Chondrocyte (in vitro differentiated cells): ENCODE results near the gene NRG2. TPM values are rescaled to one million over a fixed set of nuclear protein-coding genes. Genes with fewer than 3 reads are reported as not detected.

Experiments
- DNase-seq: peaks from one replicate; pipeline ENCODE4 v3.0.0; 2021; ENCODE audit warnings: mixed read lengths, low spot score
- H3K27ac Mint-ChIP-seq: one replicate; pipeline ENCODE4 v1.8.0; 2021; ENCODE audit warnings: mild to moderate bottlenecking, moderate library complexity, mixed read lengths; ENCODE audit not compliant: unreplicated experiment
- H3K27me3 Mint-ChIP-seq: 2 replicates; pipeline ENCODE4 v1.8.0; 2021; ENCODE audit warnings: low read depth, mixed read lengths
- H3K36me3 Mint-ChIP-seq: 2 replicates; pipeline ENCODE4 v1.8.0; 2021; ENCODE audit warnings: low read depth, mixed read lengths
- H3K4me1 Mint-ChIP-seq: 2 replicates; pipeline ENCODE4 v1.8.0; 2021; ENCODE audit warnings: low read depth, mild to moderate bottlenecking, mixed read lengths
- H3K4me3 Mint-ChIP-seq: one replicate; pipeline ENCODE4 v1.8.0; 2021; ENCODE audit warnings: mild to moderate bottlenecking, moderate library complexity, mixed read lengths; ENCODE audit not compliant: unreplicated experiment
- H3K9me3 Mint-ChIP-seq: 2 replicates; pipeline ENCODE4 v1.8.0; 2021; ENCODE audit warnings: low read depth, mixed read lengths
- total RNA-seq: library from RNA; stranded (reverse); gene quantifications from 3 replicates; pipeline ENCODE4 v1.2.1, GENCODE V29; 2021
- TF ChIP-seq, protein P1 (sequence below): fragments of 200-600 bp; sonication (generic); IDR thresholded peaks from 2 replicates; pipeline ENCODE4 v1.5.0; 2021; ENCODE audit warnings: antibody characterized with exemption, mild to moderate bottlenecking, moderate library complexity

The NRG2 gene
- total RNA-seq, 1 donor from 2014 or later = 0.27 TPM

DNA sequence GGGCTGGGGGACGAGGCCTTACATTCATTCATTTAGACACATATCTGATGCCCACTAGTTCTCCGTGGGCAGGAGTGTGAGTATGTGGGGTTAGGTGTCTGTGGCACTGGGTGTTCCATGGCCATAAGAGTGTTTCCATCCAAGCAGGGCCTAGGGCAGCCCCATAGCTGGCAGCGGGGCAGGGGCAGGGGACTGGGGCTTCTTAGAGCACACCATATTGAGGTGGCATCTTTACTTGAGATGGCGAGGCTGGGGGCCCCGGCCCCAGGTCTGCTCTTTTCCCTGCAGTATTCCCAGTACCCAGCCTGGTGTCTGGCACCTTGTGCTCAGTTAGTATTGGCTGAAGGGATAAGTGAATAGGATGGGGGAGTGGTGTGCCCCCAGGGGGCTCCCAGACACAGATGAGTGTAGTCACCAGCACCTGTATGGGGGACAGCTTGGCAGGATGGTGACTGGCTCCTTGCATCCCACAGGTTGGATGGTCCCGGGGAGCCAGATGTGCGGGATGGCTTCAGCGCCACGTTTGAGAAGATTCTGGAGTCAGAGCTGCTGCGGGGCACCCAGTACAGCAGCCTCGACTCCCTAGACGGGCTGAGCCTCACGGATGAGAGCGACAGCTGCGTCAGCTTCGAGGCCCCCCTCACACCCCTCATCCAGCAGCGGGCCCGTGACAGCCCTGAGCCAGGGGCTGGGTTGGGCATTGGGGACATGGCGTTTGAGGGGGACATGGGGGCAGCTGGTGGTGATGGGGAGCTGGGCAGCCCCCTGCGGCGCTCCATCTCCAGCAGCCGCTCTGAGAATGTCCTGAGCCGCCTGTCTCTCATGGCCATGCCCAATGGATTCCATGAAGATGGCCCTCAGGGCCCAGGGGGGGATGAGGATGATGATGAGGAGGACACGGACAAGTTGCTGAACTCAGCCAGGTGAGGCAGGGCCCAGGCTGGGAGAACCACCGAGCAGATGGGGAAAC lies 230.0 kb downstream of the NRG2 start:
- TF ChIP-seq, protein P1, sequence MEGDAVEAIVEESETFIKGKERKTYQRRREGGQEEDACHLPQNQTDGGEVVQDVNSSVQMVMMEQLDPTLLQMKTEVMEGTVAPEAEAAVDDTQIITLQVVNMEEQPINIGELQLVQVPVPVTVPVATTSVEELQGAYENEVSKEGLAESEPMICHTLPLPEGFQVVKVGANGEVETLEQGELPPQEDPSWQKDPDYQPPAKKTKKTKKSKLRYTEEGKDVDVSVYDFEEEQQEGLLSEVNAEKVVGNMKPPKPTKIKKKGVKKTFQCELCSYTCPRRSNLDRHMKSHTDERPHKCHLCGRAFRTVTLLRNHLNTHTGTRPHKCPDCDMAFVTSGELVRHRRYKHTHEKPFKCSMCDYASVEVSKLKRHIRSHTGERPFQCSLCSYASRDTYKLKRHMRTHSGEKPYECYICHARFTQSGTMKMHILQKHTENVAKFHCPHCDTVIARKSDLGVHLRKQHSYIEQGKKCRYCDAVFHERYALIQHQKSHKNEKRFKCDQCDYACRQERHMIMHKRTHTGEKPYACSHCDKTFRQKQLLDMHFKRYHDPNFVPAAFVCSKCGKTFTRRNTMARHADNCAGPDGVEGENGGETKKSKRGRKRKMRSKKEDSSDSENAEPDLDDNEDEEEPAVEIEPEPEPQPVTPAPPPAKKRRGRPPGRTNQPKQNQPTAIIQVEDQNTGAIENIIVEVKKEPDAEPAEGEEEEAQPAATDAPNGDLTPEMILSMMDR = no peak
- H3K27ac Mint-ChIP-seq = no peak overlapping the region
- no peaks in the 10 kb centered on the region for H3K9me3 Mint-ChIP-seq
- DNase-seq = peak; percentile 69
- peaks cover 5% of the 10 kb centered on the region for H3K36me3 Mint-ChIP-seq
- H3K27me3 Mint-ChIP-seq = peaks cover 37% of the 10 kb centered on the region
- no peak overlapping the region for H3K4me3 Mint-ChIP-seq
- H3K4me1 Mint-ChIP-seq = no peaks in the 10 kb centered on the region

DNA sequence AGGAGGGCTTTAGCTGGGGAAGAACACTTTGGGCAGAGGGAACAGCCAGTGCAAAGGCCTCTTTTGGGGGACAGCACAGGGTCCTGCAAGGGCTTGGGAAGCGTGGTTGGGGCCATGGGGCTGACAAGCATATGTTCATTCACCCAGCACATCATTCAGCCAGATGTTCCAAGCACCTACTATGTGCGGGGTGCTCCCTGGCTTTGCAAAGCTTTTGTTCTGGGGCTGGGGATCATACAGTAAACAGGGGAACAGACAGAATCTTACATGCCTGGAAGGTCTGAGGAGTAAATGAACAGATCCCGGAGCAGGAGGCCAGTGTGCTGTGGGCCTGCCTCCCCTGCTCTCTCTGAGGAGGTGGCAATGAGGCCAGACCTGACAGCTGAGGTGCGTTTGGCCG lies 230.8 kb downstream of the NRG2 start:
- Mint-ChIP-seq H3K27ac (no peak overlapping the region), H3K4me3 (no peak overlapping the region), H3K4me1 (no peaks in the 10 kb centered on the region), H3K27me3 (peaks cover 37% of the 10 kb centered on the region), H3K9me3 (no peaks in the 10 kb centered on the region), H3K36me3 (peaks cover 5% of the 10 kb centered on the region)
- TF ChIP-seq, protein P1 = no peak
- DNase-seq = peak; percentile 32

DNA sequence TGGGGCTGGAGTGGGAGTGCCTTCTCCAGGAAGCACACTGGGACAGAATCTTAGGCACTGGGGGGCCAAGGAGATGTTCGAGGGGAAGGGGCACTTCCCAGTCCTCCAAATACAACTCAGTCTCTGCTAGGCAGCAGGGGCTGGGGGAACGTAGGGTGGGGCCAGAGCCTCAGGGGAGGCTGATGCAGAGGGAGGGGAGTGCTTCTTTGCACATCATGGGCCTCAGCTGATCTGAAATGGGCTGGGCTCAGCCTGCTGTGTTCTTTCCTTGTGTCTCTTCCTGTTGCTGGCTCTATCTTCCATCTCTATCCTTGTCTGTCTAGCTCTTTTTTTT lies 231.9 kb downstream of the NRG2 start:
- Mint-ChIP-seq H3K9me3 (no peaks in the 10 kb centered on the region), H3K4me3 (no peak overlapping the region), H3K27me3 (peaks cover 33% of the 10 kb centered on the region), H3K4me1 (no peaks in the 10 kb centered on the region), H3K27ac (no peak overlapping the region), H3K36me3 (peaks cover 2% of the 10 kb centered on the region)
- peak; percentile 18 for DNase-seq
- TF ChIP-seq, protein P1 = no peak

DNA sequence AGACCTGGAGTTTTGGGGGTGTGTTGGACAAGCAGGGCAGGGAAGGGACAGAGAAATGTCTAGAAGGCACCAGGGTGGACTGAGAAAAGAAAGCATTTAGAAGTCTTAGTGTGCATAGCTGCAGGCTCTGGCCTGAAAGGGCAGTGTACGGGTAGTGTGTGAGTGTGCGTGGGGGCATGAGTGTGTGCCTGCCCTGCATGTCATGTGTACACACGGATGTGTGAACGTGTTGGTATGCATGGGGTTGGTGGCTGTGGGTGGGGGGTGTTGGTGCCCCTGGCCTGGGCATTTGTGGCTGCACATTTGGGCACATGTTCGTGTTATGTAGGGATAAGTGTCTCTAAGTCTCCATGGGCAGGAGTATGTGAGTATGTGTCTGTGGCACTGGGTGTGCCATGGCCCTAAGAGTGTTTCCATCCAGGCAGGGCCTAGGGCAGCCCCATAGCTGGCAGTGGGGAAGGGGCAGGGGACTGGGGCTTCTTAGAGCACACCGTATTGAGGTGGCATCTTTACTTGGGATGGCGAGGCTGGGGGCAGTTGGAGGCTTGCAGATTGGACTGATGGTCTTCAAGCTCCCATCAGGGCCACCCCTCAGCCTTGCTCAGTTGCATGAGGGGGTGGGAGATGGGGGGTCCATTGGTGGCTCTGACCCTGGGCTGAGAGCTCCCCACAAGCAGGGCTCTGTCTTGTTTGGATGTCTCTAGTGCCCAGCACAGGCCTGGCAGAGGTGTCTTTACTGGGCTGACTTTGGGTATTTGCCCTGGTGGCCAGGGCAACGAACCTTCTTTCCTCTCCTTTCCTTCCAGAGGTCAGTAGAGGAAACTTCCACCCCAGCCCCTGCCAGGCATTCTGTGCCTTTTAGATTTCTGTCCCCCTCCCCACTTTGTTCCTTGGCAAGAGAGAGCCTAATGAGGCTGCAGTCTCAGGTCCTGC lies 232.5 kb downstream of the NRG2 start:
- TF ChIP-seq, protein P1 = no peak
- no peaks in the 10 kb centered on the region for H3K4me1 Mint-ChIP-seq
- H3K36me3 Mint-ChIP-seq = peaks cover 2% of the 10 kb centered on the region
- no peak overlapping the region for H3K4me3 Mint-ChIP-seq
- H3K27ac Mint-ChIP-seq = no peak overlapping the region
- H3K27me3 Mint-ChIP-seq = peaks cover 35% of the 10 kb centered on the region
- peak; percentile 75 for DNase-seq
- H3K9me3 Mint-ChIP-seq = no peaks in the 10 kb centered on the region

DNA sequence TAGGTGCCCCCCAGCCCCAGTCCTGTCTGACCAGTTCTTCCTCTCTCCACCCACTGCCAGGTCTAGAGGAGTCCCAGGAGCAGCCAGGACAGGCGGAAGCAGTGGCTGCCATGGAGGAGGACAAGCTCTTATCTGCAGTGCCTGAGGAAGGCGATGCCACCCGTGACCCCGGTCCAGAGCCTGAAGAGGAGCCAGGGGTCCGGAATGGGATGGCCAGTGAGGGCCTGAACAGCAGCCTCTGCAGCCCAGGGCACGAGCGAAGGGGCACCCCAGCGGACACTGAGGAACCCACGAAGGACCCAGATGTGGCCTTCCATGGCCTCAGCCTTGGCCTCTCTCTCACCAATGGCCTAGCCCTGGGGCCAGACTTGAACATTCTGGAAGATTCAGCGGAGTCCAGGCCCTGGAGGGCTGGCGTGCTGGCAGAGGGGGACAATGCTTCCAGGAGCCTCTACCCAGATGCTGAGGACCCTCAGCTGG lies 233.7 kb downstream of the NRG2 start:
- Mint-ChIP-seq H3K9me3 (no peaks in the 10 kb centered on the region), H3K27me3 (peaks cover 38% of the 10 kb centered on the region), H3K4me3 (no peak overlapping the region), H3K36me3 (peaks cover 2% of the 10 kb centered on the region), H3K4me1 (no peaks in the 10 kb centered on the region), H3K27ac (no peak overlapping the region)
- peak; percentile 78 for DNase-seq
- TF ChIP-seq, protein P1 = no peak
